Activated T-helper 1 cell treated with anti-CD3 and anti-CD28 coated beads, Interleukin-12 subunit alpha, Interleukin-12 subunit beta, Interleukin-2, Interleukin-4 antibody, amounts not matched to agents 30 ng/mL and 10 ng/mL and 1 ng/mL, durations not matched to agents 14 hours and 24 hours and 36 hours (primary cell): ENCODE data around the gene RBFOX2. TPM values are rescaled to one million over a fixed set of nuclear protein-coding genes. Genes with fewer than 3 reads are reported as not detected.
"Not testable (repeated sequence)": the region's sequence is repeated elsewhere in the genome, so short reads cannot be mapped to it uniquely, and the experiment has no call there.

Experiments used
- DNase-seq: peaks from one replicate; pipeline ENCODE4 v3.0.0; 2021; ENCODE audit warnings: low spot score
- H3K27ac Mint-ChIP-seq: one replicate; pipeline ENCODE4 v1.8.0; 2021; ENCODE audit warnings: mild to moderate bottlenecking, mixed read lengths
- H3K27me3 Mint-ChIP-seq: one replicate; pipeline ENCODE4 v1.8.0; 2022; ENCODE audit warnings: mild to moderate bottlenecking, moderate library complexity, mixed read lengths; ENCODE audit not compliant: insufficient read depth
- H3K36me3 Mint-ChIP-seq: one replicate; pipeline ENCODE4 v1.8.0; 2021; ENCODE audit warnings: low read depth, mixed read lengths
- H3K4me1 Mint-ChIP-seq: one replicate; pipeline ENCODE4 v1.8.0; 2021; ENCODE audit warnings: low read depth, mixed read lengths
- H3K4me3 Mint-ChIP-seq: one replicate; pipeline ENCODE4 v1.8.0; 2021; ENCODE audit warnings: mild to moderate bottlenecking, moderate library complexity, mixed read lengths
- H3K9me3 Mint-ChIP-seq: one replicate; pipeline ENCODE4 v1.8.0; 2021; ENCODE audit warnings: mixed read lengths
- intact Hi-C: fragments of 100-400 bp; cut with micrococcal nuclease; formaldehyde crosslinking; loops from one replicate; pipeline ENCODE4 v1.15.1; 2024
- total RNA-seq: library from RNA; stranded (reverse); gene quantifications from 2 replicates; pipeline ENCODE4 v1.2.3, GENCODE V29; 2022

Gene RBFOX2
- total RNA-seq, 1 donor from 2014 or later, result 3.8 TPM

DNA sequence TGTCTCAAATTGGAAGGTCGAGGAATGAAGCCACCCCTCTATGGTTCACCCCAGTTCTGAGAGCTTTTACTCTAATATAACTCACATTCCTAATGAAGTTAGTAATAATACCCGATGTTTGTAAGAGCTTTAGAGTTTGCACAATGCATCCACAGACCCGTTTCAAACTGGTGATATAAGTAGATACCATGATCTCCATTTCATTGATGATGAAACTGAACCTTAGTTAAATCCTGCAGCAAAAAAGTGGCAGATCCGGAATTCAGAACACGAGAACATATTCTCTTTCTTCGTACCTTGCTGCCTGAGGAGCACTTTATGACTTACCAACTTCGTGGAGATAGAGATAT, 757 bp upstream of the RBFOX2 start:
- peaks cover 45% of the 10 kb centered on the region for H3K27me3 Mint-ChIP-seq
- H3K27ac Mint-ChIP-seq, result peak overlapping the region; percentile 58

DNA sequence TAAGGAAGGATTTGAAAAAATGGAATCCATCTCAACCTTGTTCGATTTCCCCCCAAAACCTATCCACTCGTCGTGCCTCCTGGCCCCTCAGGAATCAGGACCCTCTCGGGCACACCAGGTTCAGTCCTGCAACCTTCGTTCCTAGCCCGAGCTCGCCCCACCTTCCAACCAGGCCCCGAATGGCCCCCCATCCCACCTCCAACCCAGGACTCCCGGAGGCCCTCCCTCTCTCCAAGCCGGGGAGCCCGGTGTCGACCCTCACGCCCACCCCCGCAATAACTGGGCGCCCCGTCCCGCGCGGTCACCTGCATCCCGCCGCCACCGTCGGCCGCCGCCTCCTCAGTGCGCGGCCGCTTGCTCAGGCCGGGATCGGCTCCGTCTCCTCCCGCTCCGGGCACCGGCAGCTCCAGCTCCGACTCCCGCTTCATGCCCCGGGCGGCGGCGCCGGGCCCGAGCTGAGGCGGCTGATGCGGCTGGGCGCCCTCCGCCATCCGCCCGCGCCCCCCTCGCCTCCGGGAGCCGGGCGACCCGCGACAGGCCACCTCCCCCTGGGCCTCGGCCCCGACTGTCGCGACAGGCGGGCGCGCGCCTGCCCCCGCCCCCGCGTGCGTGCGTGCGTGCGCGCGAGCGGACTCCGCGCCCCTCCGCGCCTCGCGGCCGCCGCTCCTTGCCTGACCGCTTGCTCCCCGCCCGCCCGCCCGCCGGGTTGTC, 534 bp downstream of the RBFOX2 start:
- H3K27me3 Mint-ChIP-seq, result peaks cover 47% of the 10 kb centered on the region
- H3K4me3 Mint-ChIP-seq, result peak overlapping the region; percentile 85
- H3K4me1 Mint-ChIP-seq, result peaks cover 25% of the 10 kb centered on the region
- H3K27ac Mint-ChIP-seq, result peak overlapping the region; percentile 67
- no peaks in the 10 kb centered on the region for H3K9me3 Mint-ChIP-seq
- intact Hi-C loops, result loop anchor here (10.0 kb wide), 1 partner anchor 403 kb away; no protein-coding TSS in a partner anchor
- H3K36me3 Mint-ChIP-seq, result peaks cover 2% of the 10 kb centered on the region
- DNase-seq, result no peak

More for the DNA sequence above, 757 bp upstream of the RBFOX2 start:
- peaks cover 2% of the 10 kb centered on the region for H3K36me3 Mint-ChIP-seq
- no peak for DNase-seq
- intact Hi-C loops, result loop anchor here (1.0 to 10.0 kb wide), 3 partner anchors 37 to 405 kb away; no protein-coding TSS in a partner anchor
- peak overlapping the region; percentile 87 for H3K4me3 Mint-ChIP-seq
- H3K4me1 Mint-ChIP-seq, result peaks cover 19% of the 10 kb centered on the region
- no peaks in the 10 kb centered on the region for H3K9me3 Mint-ChIP-seq

DNA sequence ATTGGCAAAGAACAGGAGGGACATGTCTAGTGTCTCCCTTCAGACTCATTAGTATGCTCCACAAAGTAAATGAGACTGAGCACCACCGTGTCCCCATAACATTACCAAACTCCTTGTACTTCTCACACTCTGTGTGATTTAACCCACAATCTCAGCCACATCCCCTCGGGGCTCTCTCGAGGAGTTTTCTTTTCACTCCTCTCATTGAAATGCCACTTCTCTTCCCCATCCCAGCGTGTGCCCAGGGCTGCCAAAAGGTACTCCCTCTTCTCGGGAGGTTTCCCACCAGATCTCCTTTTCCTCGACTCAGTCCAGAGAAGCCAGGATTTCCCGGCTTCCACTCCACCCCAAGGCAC, 1.1 kb downstream of the RBFOX2 start:
- Mint-ChIP-seq H3K27me3 (peaks cover 44% of the 10 kb centered on the region), H3K4me3 (peak overlapping the region; percentile 85), H3K9me3 (no peaks in the 10 kb centered on the region), H3K27ac (peak overlapping the region; percentile 67), H3K4me1 (peaks cover 26% of the 10 kb centered on the region), H3K36me3 (peaks cover 2% of the 10 kb centered on the region)
- DNase-seq, result no peak
- intact Hi-C loops, result loop anchor here (10.0 kb wide), 1 partner anchor 403 kb away; no protein-coding TSS in a partner anchor

DNA sequence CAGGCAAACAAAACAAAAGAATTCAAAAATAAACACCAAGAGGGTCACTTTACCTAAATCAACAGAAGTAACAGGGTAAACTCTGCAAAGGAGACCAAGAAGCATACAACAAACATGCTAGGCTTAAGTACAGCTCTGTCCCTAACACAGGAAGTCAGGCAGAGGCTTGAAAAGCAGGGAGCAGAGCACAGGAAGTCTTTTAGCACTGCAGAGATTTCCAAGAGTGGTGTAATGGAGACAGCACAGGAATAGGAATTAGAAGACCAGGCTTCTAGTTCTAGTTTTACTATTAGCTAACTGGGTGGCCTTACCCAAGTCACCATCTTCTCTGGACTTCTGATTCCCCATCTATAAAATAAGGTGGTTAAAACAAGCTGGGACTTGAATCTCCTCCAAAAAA, 1.9 kb downstream of the RBFOX2 start:
- intact Hi-C loops, result loop anchor here (10.0 kb wide), 1 partner anchor 402 kb away; no protein-coding TSS in a partner anchor
- Mint-ChIP-seq H3K27ac (no peak overlapping the region), H3K36me3 (peaks cover 2% of the 10 kb centered on the region), H3K27me3 (peaks cover 38% of the 10 kb centered on the region), H3K4me1 (peaks cover 34% of the 10 kb centered on the region), H3K9me3 (no peaks in the 10 kb centered on the region), H3K4me3 (peak overlapping the region; percentile 85)
- DNase-seq, result no peak

DNA sequence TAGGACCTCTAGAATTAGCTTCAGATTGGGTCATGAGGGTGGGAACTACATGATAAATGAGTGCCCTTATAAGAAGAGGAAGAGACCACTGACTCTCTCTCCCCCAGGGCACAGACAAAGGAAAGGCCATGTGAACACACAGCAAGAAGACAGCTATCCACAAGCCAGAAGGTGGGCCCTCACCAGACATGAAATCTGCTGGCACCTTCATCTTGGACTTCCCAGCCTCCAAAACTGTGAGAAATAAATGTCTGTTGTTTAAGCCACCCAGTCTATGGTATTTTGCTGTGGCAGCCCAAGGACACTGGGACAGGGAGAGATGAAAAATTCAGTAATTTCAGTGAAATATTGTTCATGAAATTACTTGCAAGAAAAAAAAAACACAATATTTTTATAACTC, 5.9 kb downstream of the RBFOX2 start:
- intact Hi-C loops, result loop anchor here (10.0 kb wide), 1 partner anchor 398 kb away; no protein-coding TSS in a partner anchor
- H3K4me1 Mint-ChIP-seq, result peaks cover 24% of the 10 kb centered on the region
- peaks cover 23% of the 10 kb centered on the region for H3K27me3 Mint-ChIP-seq
- no peak for DNase-seq
- no peak overlapping the region for H3K27ac Mint-ChIP-seq
- H3K36me3 Mint-ChIP-seq, result no peaks in the 10 kb centered on the region
- H3K4me3 Mint-ChIP-seq, result no peak overlapping the region
- H3K9me3 Mint-ChIP-seq, result no peaks in the 10 kb centered on the region

DNA sequence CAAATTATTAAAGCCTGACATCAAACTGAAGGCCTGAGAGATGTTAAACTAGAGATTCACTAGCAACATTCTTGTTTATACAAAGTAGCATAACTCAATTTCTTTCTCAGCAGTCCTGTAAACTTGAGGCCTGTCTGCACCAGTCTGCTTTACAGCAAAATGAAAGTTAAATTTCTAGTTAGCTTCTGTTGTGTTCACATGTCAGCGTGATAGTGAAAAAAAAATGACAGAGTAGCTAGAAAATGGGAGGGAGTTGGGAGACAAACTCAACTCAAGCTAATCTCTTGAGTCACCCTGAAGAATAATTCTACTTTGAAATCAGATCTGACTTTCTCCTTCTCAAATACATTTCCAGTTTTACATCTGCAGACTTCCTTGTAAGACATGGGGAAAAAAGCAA, 6.5 kb downstream of the RBFOX2 start:
- H3K9me3 Mint-ChIP-seq, result no peaks in the 10 kb centered on the region
- no peak for DNase-seq
- H3K27ac Mint-ChIP-seq, result peak overlapping the region; percentile 6
- H3K4me1 Mint-ChIP-seq, result peaks cover 19% of the 10 kb centered on the region
- H3K36me3 Mint-ChIP-seq, result no peaks in the 10 kb centered on the region
- H3K27me3 Mint-ChIP-seq, result peaks cover 21% of the 10 kb centered on the region
- no peak overlapping the region for H3K4me3 Mint-ChIP-seq
- intact Hi-C loops, result loop anchor here (10.0 kb wide), 1 partner anchor 397 kb away; no protein-coding TSS in a partner anchor

DNA sequence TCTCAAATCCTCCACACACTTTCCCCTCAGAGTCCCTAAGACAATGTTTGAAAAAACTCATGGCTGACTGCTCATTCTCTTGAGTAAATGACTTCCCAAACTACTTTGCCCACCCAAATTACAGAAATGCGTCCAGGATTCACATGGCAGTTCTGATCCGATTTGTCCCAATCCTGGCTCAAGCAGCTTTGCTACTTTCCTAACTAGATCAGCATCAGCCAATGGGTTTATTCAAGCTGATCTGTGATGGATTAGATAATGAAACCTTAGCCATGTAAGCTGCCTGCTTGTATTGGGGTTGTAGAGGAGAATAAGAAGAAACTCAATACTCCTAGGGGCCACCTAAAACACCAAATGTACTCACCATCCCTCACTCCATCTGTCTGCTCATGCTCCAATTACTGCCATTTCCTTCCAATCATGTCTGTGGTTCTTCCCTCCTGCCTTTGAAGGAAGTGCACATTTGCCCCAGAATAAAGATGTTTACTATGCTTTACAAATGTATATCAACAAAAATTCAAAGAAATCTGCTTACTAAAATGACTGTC, 6.9 kb downstream of the RBFOX2 start:
- DNase-seq, result no peak
- Mint-ChIP-seq H3K4me3 (no peak overlapping the region), H3K27me3 (peaks cover 21% of the 10 kb centered on the region), H3K27ac (no peak overlapping the region), H3K4me1 (peaks cover 16% of the 10 kb centered on the region), H3K36me3 (no peaks in the 10 kb centered on the region), H3K9me3 (no peaks in the 10 kb centered on the region)
- intact Hi-C loops, result loop anchor here (10.0 kb wide), 1 partner anchor 397 kb away; no protein-coding TSS in a partner anchor

DNA sequence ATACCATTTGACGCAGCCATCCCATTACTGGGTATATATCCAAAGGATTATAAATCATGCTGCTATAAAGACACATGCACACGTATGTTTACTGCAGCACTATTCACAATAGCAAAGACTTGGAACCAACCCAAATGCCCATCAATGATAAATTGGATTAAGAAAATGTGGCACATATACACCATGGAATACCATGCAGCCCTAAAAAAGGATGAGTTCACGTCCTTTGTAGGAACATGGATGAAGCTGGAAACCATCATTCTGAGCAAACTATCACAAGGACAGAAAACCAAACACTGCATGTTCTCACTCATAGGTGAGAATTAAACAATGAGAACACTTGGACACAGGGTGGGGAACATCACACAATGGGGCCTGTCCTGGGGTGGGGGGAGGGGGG, 7.8 kb downstream of the RBFOX2 start:
- intact Hi-C loops, result loop anchor here (10.0 kb wide), 1 partner anchor 396 kb away; no protein-coding TSS in a partner anchor
- H3K9me3 Mint-ChIP-seq, result not testable (repeated sequence)
- H3K4me1 Mint-ChIP-seq, result peaks cover 16% of the 10 kb centered on the region

DNA sequence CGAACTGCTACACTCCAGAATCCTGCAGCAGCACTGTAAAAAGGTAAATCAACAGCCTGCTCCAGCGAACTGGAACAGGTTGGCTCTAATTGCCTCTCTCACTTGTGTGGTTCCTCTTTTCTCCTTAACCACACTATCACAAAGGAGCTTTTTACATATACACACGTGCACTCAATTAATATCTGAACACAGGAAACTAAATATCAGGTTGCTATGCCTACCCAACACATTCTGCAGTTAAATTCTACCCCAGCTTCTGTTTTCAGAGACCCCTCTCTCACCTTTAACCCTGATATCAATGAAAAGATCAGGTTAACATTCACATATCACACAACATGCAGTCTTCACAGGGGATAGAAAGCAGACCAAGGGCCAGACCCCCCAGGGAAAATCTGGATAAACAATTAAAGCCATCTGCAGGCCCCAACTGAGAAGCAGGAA, 11.0 kb downstream of the RBFOX2 start:
- no peak for DNase-seq
- intact Hi-C loops, result no loop called here
- Mint-ChIP-seq H3K27me3 (peaks cover 14% of the 10 kb centered on the region), H3K9me3 (no peaks in the 10 kb centered on the region), H3K4me1 (peaks cover 10% of the 10 kb centered on the region), H3K27ac (no peak overlapping the region), H3K36me3 (no peaks in the 10 kb centered on the region), H3K4me3 (no peak overlapping the region)

More for the DNA sequence above, 7.8 kb downstream of the RBFOX2 start:
- not testable (repeated sequence) for H3K4me3 Mint-ChIP-seq, H3K36me3 Mint-ChIP-seq, DNase-seq, H3K27ac Mint-ChIP-seq
- H3K27me3 Mint-ChIP-seq, result peaks cover 16% of the 10 kb centered on the region

DNA sequence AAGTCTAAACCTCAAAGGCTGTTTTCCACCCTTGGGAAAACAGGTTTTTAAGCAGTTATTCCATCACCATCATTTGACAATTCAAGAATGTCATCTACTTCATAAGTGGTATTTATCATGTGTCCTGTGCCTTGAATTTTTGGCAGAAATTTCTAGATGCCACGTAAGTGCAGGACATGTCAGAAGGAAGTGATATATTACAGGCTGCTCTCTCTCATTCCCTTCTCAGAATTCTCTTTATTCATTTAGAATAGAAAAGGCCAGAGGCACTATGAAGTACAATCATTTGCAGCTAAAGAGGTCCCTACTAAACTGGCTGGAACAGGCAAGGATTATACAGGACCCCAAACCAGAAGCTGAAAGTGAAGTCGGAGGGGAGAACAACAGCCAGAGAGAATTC, 11.9 kb downstream of the RBFOX2 start:
- intact Hi-C loops, result no loop called here
- no peak for DNase-seq
- H3K9me3 Mint-ChIP-seq, result no peaks in the 10 kb centered on the region
- H3K27me3 Mint-ChIP-seq, result peaks cover 14% of the 10 kb centered on the region
- H3K27ac Mint-ChIP-seq, result no peak overlapping the region
- H3K4me3 Mint-ChIP-seq, result no peak overlapping the region
- H3K4me1 Mint-ChIP-seq, result peaks cover under 1% of the 10 kb centered on the region
- no peaks in the 10 kb centered on the region for H3K36me3 Mint-ChIP-seq

DNA sequence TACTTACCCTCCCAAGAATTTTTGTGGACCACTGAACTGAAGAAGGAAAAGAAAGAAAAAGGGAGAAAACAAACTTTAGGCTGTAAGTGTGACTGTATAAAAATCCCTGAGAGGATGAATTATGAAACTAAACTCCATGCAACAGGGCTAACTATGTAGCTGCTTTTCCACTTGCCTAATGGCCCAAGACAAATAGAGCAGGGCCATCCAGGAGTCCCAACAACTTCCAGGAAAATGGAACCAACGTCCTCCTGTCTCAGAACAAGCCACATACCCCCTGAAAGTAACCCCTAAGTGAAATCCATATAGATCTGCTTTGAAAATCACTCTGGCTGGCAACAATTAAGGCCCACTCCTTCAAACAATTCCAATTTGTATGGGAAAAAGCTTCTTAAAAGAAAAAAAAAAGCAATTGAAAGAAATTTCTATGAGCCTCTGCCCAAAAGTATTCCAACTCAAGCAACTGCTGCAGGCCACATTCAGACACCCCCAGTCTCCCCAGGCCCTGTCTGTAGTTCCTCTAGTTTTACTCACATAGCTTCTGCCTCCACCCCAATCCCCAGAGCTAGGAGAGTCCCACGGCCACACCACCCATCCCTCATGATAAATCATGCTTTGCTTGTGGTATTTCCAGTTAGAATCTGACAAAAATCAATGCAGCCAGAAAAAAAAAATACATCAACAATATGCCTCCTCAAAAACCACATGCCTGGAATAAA, 12.7 kb downstream of the RBFOX2 start:
- H3K4me1 Mint-ChIP-seq, result no peaks in the 10 kb centered on the region
- no peaks in the 10 kb centered on the region for H3K36me3 Mint-ChIP-seq
- no peak overlapping the region for H3K27ac Mint-ChIP-seq
- intact Hi-C loops, result no loop called here
- peaks cover 14% of the 10 kb centered on the region for H3K27me3 Mint-ChIP-seq
- DNase-seq, result no peak
- H3K4me3 Mint-ChIP-seq, result no peak overlapping the region
- H3K9me3 Mint-ChIP-seq, result no peaks in the 10 kb centered on the region

DNA sequence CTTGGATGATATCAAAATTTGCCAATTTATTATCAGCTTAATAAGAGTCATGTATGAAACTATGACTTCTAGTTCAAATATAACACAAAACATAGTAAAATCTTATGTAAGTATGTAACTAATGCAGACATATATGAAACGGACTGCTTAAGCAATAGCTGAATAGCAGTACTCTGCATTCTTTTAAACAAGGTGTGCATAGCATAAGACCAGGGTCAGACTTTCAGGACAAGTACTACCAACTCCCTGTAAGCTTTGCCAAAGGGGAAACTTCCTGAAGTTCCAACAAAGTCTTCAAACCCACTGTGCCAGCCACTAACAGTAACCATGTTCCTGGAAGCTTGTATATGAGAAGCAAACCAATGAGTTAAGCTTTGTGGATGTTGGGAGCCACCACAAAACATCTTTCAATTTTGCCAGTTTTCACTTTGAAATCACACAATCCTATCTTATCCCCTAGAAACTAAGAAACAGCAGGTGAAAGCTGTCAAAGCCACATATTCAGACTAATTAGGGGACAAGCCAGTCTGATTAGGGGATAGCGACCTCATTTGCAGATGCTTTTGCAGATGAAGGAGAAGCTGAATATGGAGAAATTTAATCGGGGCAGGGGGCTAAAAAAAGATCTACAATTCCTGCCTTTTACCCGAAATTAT, 13.3 kb downstream of the RBFOX2 start:
- no peak overlapping the region for H3K27ac Mint-ChIP-seq
- no peaks in the 10 kb centered on the region for H3K36me3 Mint-ChIP-seq
- no peaks in the 10 kb centered on the region for H3K9me3 Mint-ChIP-seq
- intact Hi-C loops, result no loop called here
- peaks cover 14% of the 10 kb centered on the region for H3K27me3 Mint-ChIP-seq
- no peak for DNase-seq
- H3K4me3 Mint-ChIP-seq, result no peak overlapping the region
- no peaks in the 10 kb centered on the region for H3K4me1 Mint-ChIP-seq
